ENCODE data around the gene NOC2L.

DNA sequence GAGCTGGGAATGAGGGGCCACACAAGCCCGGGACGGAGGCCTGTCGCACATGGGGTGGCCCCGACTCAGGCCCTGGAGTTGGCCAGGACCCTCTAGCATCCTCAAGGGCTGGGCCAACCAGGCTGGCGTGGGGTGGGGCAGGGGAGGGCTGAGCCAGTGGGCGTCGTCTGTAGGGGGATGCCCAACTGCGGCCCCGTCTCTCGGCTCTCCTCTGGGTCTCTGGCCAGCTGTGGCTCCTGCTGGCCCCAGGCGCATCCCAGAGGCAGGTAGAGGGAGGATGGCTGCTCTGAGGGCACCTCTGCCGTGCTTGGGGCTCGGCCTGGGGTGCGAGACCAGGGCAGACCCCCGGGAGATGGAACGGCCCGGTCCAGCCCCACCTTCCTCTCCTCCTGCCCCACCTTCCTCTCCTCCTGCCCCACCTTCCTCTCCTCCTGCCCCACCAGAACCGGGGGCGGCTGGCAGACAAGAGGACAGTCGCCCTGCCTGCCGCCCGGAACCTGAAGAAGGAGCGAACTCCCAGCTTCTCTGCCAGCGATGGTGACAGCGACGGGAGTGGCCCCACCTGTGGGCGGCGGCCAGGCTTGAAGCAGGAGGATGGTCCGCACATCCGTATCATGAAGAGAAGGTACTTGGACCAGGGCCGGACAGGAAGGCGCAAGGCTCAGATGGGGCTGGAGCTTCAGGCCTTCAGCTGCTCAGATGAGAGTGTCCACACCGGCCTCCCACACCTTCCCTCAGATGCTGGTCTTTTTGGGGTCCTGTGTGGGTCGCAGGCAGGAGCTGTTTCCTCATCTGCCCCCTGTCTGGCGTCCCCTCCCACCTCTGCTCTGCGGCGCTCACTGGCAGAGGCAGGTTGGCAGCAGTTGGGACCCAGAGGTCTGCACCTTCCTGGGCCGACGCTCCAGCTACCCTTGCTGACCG, 29.1 kb downstream of the NOC2L start:
- TF ChIP-seq, protein P1, sequence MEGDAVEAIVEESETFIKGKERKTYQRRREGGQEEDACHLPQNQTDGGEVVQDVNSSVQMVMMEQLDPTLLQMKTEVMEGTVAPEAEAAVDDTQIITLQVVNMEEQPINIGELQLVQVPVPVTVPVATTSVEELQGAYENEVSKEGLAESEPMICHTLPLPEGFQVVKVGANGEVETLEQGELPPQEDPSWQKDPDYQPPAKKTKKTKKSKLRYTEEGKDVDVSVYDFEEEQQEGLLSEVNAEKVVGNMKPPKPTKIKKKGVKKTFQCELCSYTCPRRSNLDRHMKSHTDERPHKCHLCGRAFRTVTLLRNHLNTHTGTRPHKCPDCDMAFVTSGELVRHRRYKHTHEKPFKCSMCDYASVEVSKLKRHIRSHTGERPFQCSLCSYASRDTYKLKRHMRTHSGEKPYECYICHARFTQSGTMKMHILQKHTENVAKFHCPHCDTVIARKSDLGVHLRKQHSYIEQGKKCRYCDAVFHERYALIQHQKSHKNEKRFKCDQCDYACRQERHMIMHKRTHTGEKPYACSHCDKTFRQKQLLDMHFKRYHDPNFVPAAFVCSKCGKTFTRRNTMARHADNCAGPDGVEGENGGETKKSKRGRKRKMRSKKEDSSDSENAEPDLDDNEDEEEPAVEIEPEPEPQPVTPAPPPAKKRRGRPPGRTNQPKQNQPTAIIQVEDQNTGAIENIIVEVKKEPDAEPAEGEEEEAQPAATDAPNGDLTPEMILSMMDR (IDR thresholded peaks at IDR 0.05), result no peak
- TF ChIP-seq POLR2A (IDR thresholded peaks at IDR 0.05) (no peak), POLR2AphosphoS5 (IDR thresholded peaks at IDR 0.05) (no peak)
